Sigmoid colon (tissue), 4 donors: ENCODE measurements around the gene MRPL46.

Source experiments
- CTCF ChIP-seq, 4 experiments: fragments of 450-650 bp in 3 of 4; fragments of 200-600 bp in 1 of 4; IDR thresholded peaks; one replicate each; pipeline ENCODE4 v1.5.1; 2016 to 2019; ENCODE audit warnings: antibody characterized with exemption in 4 of 4, mild to moderate bottlenecking in 3 of 4, moderate library complexity in 2 of 4
- EP300 ChIP-seq, 4 donors: sonication (generic); formaldehyde crosslinking; IDR thresholded peaks; one replicate each; pipeline ENCODE4 v1.6.1; 2017; ENCODE audit warnings: antibody characterized with exemption in 4 of 4
- POLR2A ChIP-seq, 2 donors: fragments of 450-650 bp; IDR thresholded peaks; one replicate each; pipeline ENCODE4 v1.6.1; 2016; ENCODE audit warnings: antibody characterized with exemption in 2 of 2, mild to moderate bottlenecking in 2 of 2, moderate library complexity in 2 of 2
- POLR2AphosphoS5 ChIP-seq, 4 donors: sonication (generic); formaldehyde crosslinking; IDR thresholded peaks; one replicate each; pipeline ENCODE4 v1.6.1; 2017; ENCODE audit warnings: antibody characterized with exemption in 4 of 4

GRCh38 chr15:88469321-88469720 is 2.1 kb upstream of the MRPL46 start:
- TF ChIP-seq CTCF (IDR thresholded peaks at IDR 0.05) (no peak), POLR2AphosphoS5 (IDR thresholded peaks at IDR 0.05) (no peak), POLR2A (IDR thresholded peaks at IDR 0.05) (no peak), EP300 (IDR thresholded peaks at IDR 0.05) (no peak)
